ENCODE data around the gene ABCC5. TPM values are rescaled to one million over a fixed set of nuclear protein-coding genes. Genes with fewer than 3 reads are reported as not detected.
"Not testable (repeated sequence)": the region's sequence is repeated elsewhere in the genome, so short reads cannot be mapped to it uniquely, and the experiment has no call there.

ABCC5 gene
- total RNA-seq, 2 donors from 2014 or later: 18.2 to 22.4 TPM

GRCh38 chr3:183883291-183884096 lies 134.2 kb downstream of the ABCC5 start:
- Mint-ChIP-seq H3K4me3 (peak overlapping the region; percentile 93 to 99), H3K9me3 (no peaks in the 10 kb centered on the region), H3K27ac (peak overlapping the region; percentile 98), H3K27me3 (ENCODE audit: low read depth) (no peaks in the 10 kb centered on the region), H3K4me1 (ENCODE audit: low read depth) (peaks cover 46% of the 10 kb centered on the region), H3K36me3 (ENCODE audit: insufficient read depth in 2 of 2) (peaks cover 0 to 5% of the 10 kb centered on the region in 2 donors)
- DNase-seq (no peak), ATAC-seq (replicated peaks in 1 of 2) (no peak)

GRCh38 chr3:183880121-183880520 lies 137.6 kb downstream of the ABCC5 start:
- peaks cover 0 to 9% of the 10 kb centered on the region in 2 donors for H3K36me3 Mint-ChIP-seq (ENCODE audit: insufficient read depth in 2 of 2)
- peaks cover 54% of the 10 kb centered on the region for H3K4me1 Mint-ChIP-seq (ENCODE audit: low read depth)
- no peak overlapping the region for H3K4me3 Mint-ChIP-seq
- DNase-seq (no peak), ATAC-seq (replicated peaks in 1 of 2) (no peak)
- H3K27me3 Mint-ChIP-seq (ENCODE audit: low read depth): no peaks in the 10 kb centered on the region
- H3K27ac Mint-ChIP-seq: no peak overlapping the region
- H3K9me3 Mint-ChIP-seq: no peaks in the 10 kb centered on the region

GRCh38 chr3:183879243-183879642 lies 138.4 kb downstream of the ABCC5 start:
- Mint-ChIP-seq H3K27me3 (ENCODE audit: low read depth) (no peaks in the 10 kb centered on the region), H3K36me3 (ENCODE audit: insufficient read depth in 2 of 2) (peaks cover 0 to 9% of the 10 kb centered on the region in 2 donors), H3K4me1 (ENCODE audit: low read depth) (peaks cover 54% of the 10 kb centered on the region), H3K4me3 (no peak overlapping the region), H3K27ac (no peak overlapping the region), H3K9me3 (no peaks in the 10 kb centered on the region)
- ATAC-seq (replicated peaks in 1 of 2): no peak
- no peak for DNase-seq

GRCh38 chr3:183878071-183878470 lies 139.6 kb downstream of the ABCC5 start:
- H3K36me3 Mint-ChIP-seq (ENCODE audit: insufficient read depth in 2 of 2): peaks cover 0 to 5% of the 10 kb centered on the region in 2 donors
- no peaks in the 10 kb centered on the region for H3K27me3 Mint-ChIP-seq (ENCODE audit: low read depth)
- no peaks in the 10 kb centered on the region for H3K9me3 Mint-ChIP-seq
- DNase-seq: no peak
- H3K4me1 Mint-ChIP-seq (ENCODE audit: low read depth): peaks cover 44% of the 10 kb centered on the region
- ATAC-seq (replicated peaks in 1 of 2): no peak
- no peak overlapping the region for H3K4me3 Mint-ChIP-seq
- no peak overlapping the region for H3K27ac Mint-ChIP-seq

GRCh38 chr3:183877227-183877626 lies 140.5 kb downstream of the ABCC5 start:
- H3K27ac Mint-ChIP-seq; H3K36me3 Mint-ChIP-seq (ENCODE audit: insufficient read depth in 2 of 2); DNase-seq; ATAC-seq (replicated peaks in 1 of 2); H3K4me3 Mint-ChIP-seq; H3K27me3 Mint-ChIP-seq (ENCODE audit: low read depth); H3K9me3 Mint-ChIP-seq: not testable (repeated sequence)
- H3K4me1 Mint-ChIP-seq (ENCODE audit: low read depth): peaks cover 44% of the 10 kb centered on the region

GRCh38 chr3:183875411-183875810 lies 142.3 kb downstream of the ABCC5 start:
- Mint-ChIP-seq H3K9me3 (no peaks in the 10 kb centered on the region), H3K4me3 (no peak overlapping the region), H3K4me1 (ENCODE audit: low read depth) (peaks cover 45% of the 10 kb centered on the region), H3K36me3 (ENCODE audit: insufficient read depth in 2 of 2) (peaks cover 0 to 7% of the 10 kb centered on the region in 2 donors), H3K27ac (no peak overlapping the region), H3K27me3 (ENCODE audit: low read depth) (no peaks in the 10 kb centered on the region)
- no peak for DNase-seq
- no peak for ATAC-seq (replicated peaks in 1 of 2)

- H3K27me3 Mint-ChIP-seq (ENCODE audit: low read depth): no peaks in the 10 kb centered on the region
- no peak overlapping the region for H3K4me3 Mint-ChIP-seq
Observed at GRCh38 chr3:183873914-183874313, 143.8 kb downstream of the ABCC5 start.

GRCh38 chr3:183871541-183871940 lies 146.1 kb downstream of the ABCC5 start:
- DNase-seq (no peak), ATAC-seq (replicated peaks in 1 of 2) (no peak)
- Mint-ChIP-seq H3K4me3 (no peak overlapping the region), H3K27ac (no peak overlapping the region), H3K36me3 (ENCODE audit: insufficient read depth in 2 of 2) (peaks cover 2 to 3% of the 10 kb centered on the region in 2 donors), H3K4me1 (ENCODE audit: low read depth) (peaks cover 23% of the 10 kb centered on the region), H3K27me3 (ENCODE audit: low read depth) (no peaks in the 10 kb centered on the region), H3K9me3 (no peaks in the 10 kb centered on the region)

More at GRCh38 chr3:183873914-183874313, 143.8 kb downstream of the ABCC5 start:
- ATAC-seq (replicated peaks in 1 of 2): no peak
- DNase-seq: no peak
- H3K36me3 Mint-ChIP-seq (ENCODE audit: insufficient read depth in 2 of 2): peaks cover 0 to 7% of the 10 kb centered on the region in 2 donors
- H3K9me3 Mint-ChIP-seq: no peaks in the 10 kb centered on the region
- no peak overlapping the region for H3K27ac Mint-ChIP-seq
- H3K4me1 Mint-ChIP-seq (ENCODE audit: low read depth): peaks cover 40% of the 10 kb centered on the region

GRCh38 chr3:183870563-183870962 lies 147.1 kb downstream of the ABCC5 start:
- Mint-ChIP-seq H3K27me3 (ENCODE audit: low read depth) (no peaks in the 10 kb centered on the region), H3K4me3 (no peak overlapping the region), H3K9me3 (no peaks in the 10 kb centered on the region), H3K4me1 (ENCODE audit: low read depth) (peaks cover 22% of the 10 kb centered on the region), H3K36me3 (ENCODE audit: insufficient read depth in 2 of 2) (peaks cover 2 to 4% of the 10 kb centered on the region in 2 donors), H3K27ac (peak overlapping the region; percentile 55)
- DNase-seq (no peak), ATAC-seq (replicated peaks in 1 of 2) (no peak)

Other genes starting within 250 kb of the ABCC5 start
- gene MAP6D1, start 192.3 kb downstream of the ABCC5 start, total RNA-seq: 1 to 10 TPM in 1 of 2 donors, under 1 TPM in 1; 1.00 to 1.4 TPM
- gene PARL, start 133.0 kb downstream of the ABCC5 start, total RNA-seq: 10 to 100 TPM; 77.3 to 92.3 TPM
- not detected for gene HTR3D, start 13.9 kb upstream of the ABCC5 start, total RNA-seq
- not detected for gene HTR3C, start 35.2 kb upstream of the ABCC5 start, total RNA-seq
- not detected for gene HTR3E, start 79.2 kb upstream of the ABCC5 start, total RNA-seq
- gene EIF2B5, start 117.5 kb upstream of the ABCC5 start, total RNA-seq: 10 to 100 TPM; 47.0 to 55.4 TPM
- 10 to 100 TPM; 42.6 to 45.9 TPM for gene DVL3, start 137.5 kb upstream of the ABCC5 start, total RNA-seq
- gene AP2M1, start 157.0 kb upstream of the ABCC5 start, total RNA-seq: 100 to 1,000 TPM; 178 to 194 TPM
- gene ABCF3, start 168.3 kb upstream of the ABCC5 start, total RNA-seq: 10 to 100 TPM; 70.8 to 71.6 TPM
- under 1 TPM in 1 of 2 donors, not detected in 1; 0.07 TPM for gene VWA5B2, start 211.7 kb upstream of the ABCC5 start, total RNA-seq
- gene ALG3, start 231.1 kb upstream of the ABCC5 start, total RNA-seq: 10 to 100 TPM; 22.7 to 26.3 TPM
- gene EEF1AKMT4, start 231.8 kb upstream of the ABCC5 start, total RNA-seq: 1 to 10 TPM; 3.5 to 3.6 TPM
- under 1 TPM; 0.24 to 0.35 TPM for gene CAMK2N2, start 243.7 kb upstream of the ABCC5 start, total RNA-seq